ENCODE measurements around the gene GNB2.

GNB2 gene

DNA sequence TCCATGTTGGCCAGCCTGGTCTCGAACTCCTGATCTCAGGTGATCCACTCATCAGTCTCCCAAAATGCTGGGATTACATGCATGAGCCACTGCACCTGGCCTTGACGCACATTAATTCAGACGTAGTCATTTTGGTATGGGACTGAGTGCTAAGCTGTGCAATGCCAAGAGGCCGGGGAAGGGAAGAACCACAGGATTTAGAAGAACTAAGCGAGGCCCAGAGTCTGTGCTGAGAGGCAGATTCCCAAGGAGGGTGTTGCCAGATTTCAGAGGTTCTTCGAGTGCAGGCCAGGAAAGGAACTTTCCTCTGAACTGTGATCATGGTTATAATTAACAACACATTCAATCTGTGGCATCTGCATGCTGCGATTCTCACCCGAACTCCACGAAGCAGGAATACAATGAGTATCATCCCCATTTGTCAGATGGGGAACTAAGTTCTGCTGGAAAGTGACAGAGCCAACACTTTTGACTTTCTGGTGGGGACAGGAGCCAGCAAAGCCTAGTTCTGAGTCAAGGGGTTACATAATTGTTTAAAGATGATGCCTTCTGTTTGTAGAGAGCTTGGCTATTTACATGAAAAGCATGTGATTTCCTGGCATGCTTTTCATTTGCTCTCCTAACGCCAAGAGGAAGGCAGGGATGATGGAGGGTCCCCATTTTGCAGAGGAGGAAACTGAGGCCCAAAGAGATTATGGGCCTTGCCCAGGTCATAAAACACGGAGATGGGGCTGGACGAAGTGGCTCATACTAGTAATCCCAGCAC lies 53.6 kb downstream of the GNB2 start:
- DNase-seq (ENCODE audit: low read depth in 2 of 2), result no peak

DNA sequence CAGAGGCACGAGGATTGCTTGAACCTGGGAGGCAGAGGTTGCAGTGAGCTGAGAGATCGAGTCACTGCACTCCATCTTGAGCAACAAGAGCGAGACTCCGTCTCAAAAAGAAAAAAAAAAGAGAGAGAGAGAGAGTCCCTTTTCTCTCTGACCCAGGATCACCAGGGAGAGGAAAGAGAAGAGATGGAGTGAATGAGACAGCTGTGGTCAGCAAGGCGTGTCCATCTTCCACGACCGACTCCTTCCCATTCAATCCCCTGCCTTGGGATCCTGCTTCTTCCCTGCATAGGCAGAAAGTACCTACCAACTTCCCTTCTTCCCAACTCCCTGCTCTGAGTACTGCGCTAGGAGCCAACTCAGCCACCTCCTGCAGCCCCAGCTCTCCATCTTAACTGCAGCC lies 54.7 kb downstream of the GNB2 start:
- no peak for DNase-seq (ENCODE audit: low read depth in 2 of 2)
